ENCODE measurements around the gene FUOM. TPM values are rescaled to one million over a fixed set of nuclear protein-coding genes. Genes with fewer than 3 reads are reported as not detected.
"Not testable (repeated sequence)": the region's sequence is repeated elsewhere in the genome, so short reads cannot be mapped to it uniquely, and the experiment has no call there.

The FUOM gene
- total RNA-seq, 1 donor from 2014 or later: 18.7 TPM

DNA sequence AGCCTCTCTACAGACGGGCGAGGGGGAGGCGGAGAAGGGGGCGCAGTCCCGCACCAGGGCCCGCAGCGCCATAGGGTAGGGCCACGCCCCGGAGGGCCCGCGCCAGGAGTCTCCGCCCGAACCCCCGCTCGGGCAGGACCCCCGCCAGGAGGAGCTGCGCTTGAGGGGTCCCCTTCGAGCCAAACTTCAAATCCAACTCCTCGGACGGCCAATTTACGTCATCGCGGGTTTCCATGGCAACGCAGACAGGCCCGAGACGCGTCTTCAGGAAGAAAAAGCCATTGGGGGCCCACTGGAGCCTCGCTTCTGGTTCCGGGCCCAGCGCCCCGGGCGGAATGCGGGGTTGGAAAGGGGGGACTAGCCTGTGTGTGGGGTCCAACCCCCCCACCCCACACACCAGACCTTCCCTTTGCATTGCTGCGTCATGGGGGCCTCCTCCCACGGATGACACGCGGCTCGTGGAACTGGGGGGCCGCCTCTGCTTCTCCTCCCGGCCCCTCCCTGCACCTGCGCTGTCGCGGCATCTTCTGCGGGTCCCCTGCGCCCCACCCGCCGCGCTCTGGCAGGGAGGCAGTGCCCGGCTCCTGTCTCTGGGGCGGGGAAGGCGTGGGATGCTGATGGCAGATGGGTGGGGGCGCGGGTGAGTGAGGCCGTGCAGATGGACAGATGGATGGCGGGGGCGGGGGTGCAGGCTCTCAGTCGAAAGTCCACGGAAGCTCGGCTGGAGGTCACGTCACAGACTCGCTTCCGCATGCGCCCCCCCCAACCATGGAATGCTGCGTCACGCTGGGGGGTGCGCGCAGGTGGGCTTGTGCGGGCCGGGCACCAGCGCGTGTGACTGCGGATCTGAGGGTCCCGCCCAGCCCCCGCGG is 22.3 kb downstream of the FUOM start:
- DNase-seq (ENCODE audit: extremely low read depth, low read depth, low spot score): no peak

DNA sequence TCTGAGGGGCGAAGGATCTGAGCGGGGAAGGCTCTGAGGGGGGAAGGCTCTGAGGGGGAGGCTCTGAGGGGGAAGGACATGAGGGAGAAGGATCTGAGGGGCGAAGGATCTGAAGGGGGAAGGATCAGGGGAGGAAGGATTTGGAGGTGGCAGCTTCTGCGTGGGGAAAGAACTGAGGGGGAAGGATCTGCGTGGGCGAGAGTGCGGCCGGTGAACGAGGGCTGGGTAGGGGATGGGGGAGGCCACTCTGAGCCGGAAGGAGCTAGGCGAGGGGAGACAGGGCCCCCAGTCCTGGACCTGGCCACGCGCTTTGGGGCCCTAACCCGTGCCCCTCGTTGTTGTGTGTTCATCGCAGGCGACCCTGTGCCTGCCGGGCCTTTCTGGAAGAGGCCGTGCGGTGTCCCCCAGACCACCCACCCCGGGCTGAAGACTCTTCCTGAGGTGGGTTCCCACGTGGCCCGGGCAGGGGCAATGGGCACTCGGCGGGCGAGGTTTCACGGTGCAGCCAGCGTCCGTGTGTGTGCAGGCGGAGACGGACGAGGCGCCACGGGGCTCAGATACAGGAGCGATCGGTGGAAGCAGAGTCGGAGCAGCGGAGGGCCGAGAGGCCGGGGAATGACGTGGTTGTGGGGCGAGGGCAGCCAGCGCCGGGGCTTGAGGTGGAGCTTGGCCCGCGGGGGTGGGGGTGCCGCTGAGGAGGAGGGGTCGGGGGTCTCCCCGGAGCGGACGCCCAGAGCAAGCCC is 23.1 kb downstream of the FUOM start:
- no peak for DNase-seq (ENCODE audit: extremely low read depth, low read depth, low spot score)

DNA sequence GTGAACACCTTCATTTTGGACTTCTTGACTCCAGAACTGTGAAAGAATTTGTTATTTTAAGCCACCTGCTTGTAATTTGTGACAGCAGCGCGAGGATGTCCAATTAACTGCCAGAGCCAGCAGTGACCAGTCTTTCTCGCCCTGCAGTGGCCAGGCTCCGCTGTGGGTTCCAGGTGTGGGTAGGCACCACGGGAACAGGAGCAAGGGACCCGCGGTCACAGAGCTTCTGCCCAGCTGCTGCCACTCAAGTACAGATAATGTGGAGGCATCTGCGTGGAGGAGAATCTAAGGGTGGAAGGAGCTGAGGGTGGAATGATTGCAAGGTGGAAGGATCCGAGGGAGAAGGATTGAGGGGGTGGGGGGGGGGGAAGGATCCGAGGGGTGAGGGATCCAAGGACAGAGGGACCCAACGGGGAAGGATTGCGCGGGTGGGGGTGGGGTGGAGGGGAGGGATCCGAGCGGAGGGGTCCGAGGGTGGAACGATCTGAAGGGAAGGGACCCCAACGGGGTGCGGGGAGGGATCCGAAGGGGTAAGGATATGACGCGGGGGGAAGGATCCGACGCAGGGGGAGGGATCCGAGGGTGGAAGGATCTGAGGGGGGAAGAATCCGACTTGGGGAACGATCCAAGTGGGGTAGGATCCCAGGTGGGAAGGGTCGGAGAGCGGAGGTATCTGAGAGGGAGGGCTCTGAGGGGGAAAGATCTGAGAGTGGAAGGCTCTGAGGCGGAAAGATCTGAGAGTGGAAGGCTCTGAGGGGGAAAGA is 24.7 kb downstream of the FUOM start:
- DNase-seq (ENCODE audit: extremely low read depth, low read depth, low spot score): no peak

DNA sequence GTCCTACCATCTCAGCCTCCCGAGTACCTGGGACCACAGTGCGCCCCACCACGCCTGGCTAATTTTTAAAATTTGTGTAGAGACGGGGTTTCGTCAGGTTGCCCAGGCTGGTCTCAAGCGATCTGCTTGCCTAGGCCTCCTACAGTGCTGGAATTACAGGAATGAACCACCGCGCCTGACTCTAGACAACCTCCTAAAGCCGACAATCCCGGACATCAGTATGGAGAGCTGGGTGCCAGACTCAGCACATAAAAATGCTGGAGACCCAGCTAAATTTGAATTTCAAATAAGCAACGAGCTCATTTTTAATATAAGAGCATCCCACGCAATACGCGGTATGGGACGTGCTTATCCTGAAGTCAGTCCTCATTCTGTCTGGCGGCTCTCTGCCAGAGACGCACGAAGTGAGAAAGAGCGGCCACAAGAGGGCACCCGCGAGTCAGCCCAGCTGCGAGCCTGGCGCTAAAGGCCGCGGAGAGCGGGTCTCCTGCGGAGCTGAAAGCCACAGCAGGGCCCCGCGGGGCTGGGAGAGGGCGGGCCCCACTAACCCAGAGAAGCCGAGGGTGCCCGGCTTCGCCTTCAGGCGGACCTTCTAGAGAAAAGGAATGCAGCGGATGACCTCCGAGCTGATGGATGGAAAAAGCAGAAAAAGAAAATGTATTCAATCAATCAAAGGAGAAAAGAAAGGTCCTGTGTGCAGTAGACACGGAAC is 28.2 kb downstream of the FUOM start:
- peak; percentile 45 for DNase-seq (ENCODE audit: extremely low read depth, low read depth, low spot score)

DNA sequence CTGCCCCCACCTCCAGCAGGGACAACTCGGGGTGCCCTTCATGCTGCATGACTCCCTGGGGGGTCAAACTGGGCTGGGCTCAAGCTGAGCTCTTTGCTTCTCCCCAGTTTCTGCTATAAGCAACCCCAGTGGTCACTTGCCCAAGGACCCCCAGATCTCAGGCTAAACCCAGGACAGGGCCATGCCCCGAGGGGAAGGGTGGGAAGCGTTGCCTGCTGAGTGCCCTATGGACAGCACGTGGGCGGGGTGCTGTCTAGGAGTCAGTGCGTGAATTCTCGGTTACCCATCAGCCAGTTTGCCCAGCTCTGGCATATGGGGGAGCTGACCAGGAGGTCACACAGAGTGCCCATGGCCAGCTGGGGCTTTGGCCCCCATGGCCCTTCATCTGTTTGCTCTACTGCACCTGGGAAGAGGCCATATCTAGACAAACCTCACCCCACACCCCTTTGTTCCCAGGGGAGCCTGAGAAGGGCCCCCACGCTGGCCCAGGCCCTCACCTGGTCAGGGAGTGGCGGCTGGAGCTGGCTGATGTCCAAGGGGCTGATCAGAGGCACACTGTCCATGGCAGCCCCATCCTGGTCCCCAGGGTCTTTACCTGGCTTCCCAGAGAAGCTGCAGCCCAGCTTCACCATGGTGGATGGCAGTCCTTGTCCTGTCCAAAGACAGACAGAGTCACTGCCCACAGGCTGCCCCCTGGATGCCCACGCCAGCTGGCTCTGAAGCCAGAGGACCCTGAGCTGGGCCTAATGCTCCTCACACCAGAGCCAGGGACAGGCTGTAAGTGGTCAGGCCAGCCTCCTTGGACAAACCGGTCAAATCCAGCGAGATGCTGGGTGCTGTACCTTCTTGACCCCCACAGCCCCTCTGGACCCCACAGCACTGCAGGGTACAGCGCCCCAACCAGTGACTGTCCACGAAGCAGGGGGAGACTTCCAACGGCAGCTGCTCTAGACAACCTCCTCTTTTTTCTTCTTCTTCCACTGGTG is 29.2 kb downstream of the FUOM start:
- DNase-seq (ENCODE audit: extremely low read depth, low read depth, low spot score): no peak

DNA sequence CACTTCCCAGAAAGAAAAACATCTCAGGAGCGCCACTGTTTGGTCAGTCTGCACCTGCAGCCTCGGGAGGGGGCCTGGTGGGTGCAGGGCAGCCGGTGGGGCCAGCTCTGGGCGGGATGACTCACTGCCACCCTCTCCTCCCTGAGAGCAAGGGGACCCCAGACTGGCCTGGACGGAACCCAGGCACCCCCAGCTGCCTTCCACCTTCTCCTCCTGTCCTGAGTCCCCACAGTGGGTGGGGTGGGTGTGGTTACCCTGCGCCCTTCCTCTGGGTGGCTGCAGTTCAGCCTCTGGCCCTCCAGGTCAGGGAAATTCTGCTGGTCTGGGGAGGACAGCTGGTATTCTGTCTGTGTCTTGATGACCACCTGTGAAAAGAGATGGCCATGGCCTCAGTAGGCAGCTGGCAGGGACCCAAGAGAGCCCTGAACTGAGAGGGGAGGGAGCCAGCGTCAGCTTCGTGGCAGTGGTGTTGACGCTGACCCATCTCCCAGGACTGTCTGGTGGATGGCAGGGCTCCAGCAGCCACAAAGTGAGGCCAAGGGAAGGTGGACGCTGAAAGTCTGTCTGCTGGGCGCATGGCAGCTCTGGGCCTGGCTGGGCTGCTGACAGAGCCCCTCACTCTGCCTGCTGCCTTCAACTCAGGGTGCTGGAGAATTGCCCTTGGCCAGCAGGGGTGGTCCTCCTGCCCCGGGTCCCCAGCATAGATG is 30.0 kb downstream of the FUOM start:
- DNase-seq (ENCODE audit: extremely low read depth, low read depth, low spot score): no peak

DNA sequence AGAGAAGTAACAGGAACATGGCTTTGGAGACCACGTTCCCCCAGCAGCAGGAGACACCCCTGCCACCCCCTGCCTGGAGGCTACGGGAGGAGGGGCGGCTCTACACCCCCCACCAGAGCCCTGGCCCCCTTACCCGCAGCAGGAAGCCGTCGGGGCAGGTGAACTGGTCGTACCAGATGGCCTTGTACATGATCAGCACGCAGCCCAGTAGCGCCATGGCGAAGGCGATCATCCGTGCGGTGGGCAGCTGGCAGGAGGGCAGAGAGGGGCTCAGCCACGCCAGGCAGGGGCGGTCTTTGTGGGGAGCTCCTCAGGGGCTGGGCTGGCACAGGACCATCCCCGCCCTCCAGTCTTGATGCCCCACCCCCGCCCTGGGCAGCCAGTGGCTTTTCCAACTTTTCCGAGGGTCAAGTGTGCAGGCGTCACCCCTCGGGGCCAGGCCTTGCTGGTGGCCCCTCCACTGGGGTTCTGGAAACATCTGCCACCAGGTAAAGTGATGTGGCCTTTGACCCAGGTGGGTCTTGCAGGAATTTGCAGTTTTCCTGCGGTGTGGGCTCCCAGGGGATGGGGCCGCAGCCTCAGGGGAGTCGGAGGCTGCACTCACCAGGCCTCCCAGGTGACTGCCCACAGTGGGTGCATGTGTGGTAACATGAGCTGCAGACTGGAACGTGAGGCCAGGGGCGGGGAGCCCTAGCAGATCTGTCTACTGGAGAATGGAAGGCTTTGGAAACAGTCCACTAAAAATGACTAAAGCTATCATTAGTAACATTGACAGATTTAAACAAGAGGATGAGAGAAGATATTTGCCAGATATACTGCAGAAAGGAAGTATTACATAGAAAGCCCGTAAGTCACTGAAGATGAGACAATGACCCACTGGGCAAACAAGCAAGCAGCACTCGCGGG is 30.8 kb downstream of the FUOM start:
- no peak for DNase-seq (ENCODE audit: extremely low read depth, low read depth, low spot score)

DNA sequence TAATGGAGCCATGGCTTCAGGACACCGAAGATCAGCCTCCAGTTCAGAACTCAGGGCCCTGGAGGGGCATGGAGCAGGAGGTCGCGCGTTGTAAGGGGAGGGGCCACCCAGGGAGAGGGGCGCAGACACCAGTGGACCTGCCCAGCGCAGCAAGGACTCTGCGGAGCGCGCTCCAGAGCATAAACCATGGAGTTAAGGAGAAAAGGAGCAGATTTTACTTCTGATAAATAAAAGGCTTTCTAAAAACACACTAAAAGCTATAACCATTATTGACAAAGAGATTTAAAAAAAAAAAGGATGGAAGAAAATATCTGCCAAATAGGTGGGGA is 31.6 kb downstream of the FUOM start:
- no peak for DNase-seq (ENCODE audit: extremely low read depth, low read depth, low spot score)

DNA sequence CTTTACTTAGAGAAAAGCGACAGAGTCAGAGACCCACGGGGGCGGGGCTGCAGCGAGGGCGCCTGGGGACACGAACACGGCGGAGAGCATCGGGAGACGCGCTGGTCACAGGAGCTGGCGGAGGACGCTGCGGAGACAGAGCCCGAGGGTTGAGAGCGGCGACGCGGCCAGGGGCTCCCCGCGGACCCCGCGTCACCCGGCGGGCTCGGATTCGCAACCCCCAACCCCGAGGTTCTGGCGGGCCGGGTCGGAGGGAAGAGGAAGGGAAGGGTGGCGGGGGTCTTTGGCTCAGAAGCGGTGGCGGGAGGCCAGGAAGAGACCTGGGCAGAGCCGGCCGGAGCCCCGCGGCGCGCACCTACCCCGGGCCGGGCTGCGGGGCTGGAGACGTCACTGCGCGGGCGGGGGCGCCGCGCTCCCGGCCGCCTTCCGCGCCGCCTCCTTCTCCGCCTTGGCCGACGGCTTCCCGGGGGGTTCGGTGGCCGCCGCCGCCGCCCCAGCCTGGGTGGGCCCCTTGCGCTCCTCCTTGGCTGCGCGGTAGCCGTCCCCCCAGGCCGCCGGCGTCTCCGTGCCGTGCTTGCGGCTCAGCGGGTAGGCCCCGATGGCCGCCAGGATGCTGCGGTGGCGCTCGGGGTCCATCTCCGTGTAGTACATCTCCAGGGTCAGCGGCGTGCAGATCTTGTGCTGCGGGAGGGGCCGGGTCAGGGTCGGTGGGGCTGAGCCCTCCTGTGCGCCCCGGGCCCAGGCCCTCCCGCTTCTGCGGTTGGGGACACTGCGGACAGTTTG is 32.2 kb downstream of the FUOM start:
- no peak for DNase-seq (ENCODE audit: extremely low read depth, low read depth, low spot score)

DNA sequence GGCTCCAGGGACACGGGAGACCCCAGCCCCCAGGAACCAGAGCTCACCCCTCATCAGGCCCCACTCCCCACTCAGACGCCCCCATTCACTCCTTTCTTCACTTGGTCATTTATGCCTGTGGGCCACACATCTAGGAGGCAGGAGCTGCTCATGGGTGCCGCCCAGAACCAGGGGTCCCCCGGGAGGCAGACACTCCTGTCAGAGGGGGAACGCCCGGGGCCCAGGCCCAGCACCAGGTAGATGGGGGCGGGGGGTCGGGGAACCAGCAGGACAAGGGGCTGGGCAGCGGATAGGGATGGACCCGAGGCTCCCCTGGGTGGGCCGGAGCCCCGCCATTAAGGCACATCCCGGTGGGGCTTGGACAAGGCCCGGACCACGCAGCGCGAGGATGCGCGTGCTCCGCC is 33.0 kb downstream of the FUOM start:
- no peak for DNase-seq (ENCODE audit: extremely low read depth, low read depth, low spot score)

DNA sequence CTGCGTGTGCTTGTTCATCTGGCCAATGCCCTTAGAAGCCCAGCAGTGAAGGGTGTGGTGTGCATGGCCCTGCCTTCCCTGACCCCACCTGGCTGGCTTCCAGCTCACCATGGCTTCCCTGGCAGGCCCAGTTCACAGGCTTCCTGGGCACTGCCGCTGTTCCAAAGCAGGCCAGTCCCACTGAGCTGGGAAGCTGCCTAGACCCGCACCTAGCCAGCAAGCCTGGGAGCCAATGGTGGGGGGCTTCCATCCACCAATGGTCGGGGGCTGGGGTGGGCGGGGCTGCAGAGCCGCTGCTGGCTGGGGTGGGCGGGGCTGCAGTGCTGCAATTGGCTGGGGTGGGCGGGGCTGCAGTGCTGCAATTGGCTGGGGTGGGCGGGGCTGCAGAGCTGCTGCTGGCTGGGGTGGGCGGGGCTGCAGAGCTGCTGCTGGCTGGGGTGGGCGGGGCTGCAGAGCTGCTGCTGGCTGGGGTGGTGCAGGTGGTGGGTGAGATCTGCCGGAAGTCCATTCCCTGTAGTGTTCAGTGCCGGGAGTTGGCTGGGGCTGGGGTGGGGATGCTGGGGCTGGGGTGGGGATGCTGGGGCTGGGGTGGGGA is 33.5 kb downstream of the FUOM start:
- no peak for DNase-seq (ENCODE audit: extremely low read depth, low read depth, low spot score)

DNA sequence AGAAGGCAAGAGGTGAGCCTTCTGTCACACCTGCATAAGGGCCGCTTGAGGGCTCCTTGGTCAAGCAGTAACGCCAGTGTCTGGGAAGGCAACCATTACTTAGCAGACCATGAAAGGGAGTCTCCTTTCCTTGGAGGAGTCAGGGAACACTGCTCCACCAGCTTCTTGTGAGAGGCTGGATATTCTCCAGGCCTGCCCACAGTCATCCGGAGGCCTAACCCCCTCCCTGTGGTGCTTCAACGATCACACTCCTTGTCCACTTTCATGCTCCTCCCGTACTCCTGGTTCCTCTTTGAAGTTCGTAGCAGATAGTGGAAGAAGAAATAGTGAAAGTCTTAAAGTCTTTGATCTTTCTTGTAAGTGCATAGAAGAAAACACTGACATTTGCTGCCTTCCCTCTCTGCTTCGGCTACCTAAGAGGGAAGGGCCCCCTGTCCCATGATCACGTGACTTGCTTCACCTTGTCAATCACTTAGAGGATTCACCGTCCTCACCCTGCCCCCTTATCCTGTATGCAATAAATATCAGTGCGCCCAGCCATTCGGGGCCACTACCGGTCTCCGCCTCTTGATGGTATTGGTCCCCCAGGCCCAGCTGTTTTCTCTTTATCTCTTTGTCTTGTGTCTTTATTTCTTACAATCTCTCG is 35.6 kb downstream of the FUOM start:
- not testable (repeated sequence) for DNase-seq (ENCODE audit: extremely low read depth, low read depth, low spot score)

DNA sequence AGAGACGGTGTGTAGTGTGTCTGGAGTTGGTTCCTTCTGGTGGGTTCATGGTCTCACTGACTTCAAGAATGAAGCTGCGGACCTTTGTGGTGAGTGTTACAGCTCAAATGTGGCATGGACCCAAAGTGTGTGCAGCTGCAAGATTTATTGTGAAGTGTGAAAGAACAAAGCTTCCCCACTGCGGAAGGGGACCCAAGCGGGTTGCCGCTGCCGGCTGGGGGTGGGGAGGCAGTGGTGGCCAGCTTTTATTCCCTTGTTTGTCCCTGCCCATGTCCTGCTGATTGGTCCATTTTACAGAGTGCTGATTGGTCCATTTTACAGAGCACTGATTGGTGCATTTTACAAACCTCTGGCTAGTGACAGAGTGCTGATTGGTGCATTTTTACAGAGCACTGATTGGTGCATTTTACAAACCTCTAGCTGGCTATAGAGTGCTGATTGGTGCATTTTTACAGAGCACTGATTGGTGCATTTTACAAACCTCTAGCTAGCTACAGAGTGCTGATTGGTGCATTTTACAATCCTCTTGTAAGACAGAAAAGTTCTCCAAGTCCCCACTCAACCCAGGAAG is 36.9 kb downstream of the FUOM start:
- DNase-seq (ENCODE audit: extremely low read depth, low read depth, low spot score): not testable (repeated sequence)

DNA sequence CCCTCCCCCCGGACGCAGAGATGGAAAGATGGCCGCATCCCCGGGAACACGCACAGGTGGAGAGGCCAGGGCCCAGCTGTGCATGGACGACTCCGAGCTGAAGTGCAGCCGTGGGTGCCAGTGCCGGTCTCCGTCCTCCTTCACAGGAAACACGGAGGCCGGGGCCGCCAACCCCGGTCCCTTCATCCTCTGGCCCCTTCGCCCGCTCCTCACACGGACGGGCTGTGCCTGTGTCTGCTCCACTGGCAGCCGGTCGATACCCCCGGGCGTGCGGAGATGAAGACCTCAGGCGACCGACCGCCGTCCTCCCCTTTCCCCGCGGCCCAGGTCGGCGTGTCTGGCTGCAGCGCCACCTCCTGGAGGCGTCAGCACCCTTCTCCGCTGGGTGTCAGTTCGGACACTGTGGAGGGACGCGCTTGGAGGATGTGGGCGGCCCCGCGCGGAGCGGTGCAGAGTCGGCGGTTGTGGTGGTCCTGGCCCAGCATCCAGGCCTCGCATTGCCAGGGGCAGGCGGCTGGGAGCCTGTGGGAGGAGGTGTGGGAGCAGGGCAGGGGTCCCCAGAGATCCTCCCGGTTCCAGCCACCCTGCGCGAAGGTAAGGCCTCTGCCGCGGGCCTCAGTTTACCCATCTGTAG is 39.2 kb downstream of the FUOM start:
- DNase-seq (ENCODE audit: extremely low read depth, low read depth, low spot score): no peak

DNA sequence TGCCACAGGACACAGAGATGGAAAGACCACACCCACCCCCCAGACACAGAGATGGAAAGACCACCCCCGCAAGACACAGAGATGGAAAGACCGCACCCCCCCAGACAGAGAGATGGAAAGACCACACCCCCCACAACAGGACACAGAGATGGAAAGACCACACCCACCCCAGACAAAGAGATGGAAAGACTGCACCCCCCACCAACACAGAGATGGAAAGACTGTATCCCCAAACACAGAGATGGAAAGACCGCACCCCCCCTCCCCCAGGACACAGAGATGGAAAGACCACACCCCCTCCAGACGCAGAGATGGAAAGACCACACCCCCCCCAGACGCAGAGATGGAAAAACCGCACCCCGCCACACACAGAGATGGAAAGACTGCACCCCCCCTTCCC is 41.1 kb downstream of the FUOM start:
- no peak for DNase-seq (ENCODE audit: extremely low read depth, low read depth, low spot score)

DNA sequence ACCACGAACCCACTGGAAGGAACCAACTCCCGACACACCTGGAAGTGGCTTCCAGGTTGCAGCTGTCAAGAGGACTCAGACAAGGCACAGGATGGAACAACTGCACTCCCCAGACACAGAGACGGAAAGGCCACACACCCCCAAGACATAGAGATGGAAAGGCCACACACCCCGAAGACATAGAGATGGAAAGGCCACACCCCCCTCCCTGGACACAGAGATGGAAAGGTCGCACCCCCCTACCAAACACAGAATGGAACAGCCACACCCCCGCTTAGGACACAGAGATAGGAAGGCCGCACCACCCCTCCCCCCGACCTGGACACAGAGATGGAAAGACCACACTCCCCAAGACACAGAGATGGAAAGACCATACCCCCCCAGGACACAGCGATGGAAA is 41.6 kb downstream of the FUOM start:
- DNase-seq (ENCODE audit: extremely low read depth, low read depth, low spot score): no peak

Measured in glomerular endothelial cell (primary cell).